Measurements from ENCODE around the gene IFT57.

IFT57 gene

DNA sequence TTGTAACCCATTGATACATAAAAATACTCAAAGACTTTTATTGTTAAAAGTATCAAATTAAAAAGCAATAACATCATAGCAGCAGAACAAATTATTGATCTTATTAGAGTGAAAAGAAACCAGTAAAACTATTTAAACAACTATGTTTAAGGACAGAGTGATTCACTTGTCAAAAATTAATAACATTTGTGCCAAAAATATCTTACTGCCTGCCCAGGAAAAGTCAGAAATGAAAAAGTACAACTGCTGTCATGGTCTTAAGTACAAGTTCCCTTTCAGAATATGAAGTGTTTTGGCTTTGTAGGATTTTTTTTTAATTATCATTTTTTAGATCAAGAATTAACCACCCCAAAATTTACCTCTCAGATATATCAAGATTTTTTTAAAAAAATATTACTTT lies 3.4 kb downstream of the IFT57 start:
- DNase-seq: no peak

GRCh38 chr3:108215871-108216270 lies 6.4 kb downstream of the IFT57 start:
- DNase-seq: no peak

DNA sequence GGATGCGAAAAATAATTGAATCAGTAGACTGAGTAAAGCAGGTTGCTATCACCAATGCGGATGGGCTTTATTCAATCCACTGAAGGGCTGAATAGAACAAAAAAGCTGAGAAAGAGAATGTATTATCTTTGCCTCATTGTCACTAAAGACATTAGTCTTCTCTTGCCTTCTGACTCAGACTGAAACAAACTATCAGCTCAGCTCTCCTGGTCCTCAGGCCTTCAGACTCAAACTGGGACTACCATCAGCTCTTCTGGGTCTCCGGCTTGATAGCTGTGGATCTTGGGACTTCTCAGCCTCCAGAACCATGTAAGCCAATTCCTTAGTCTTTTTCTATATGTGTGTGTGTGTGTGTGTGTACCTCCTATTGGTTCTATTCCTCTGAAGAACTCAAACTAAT lies 12.6 kb downstream of the IFT57 start:
- no peak for DNase-seq

DNA sequence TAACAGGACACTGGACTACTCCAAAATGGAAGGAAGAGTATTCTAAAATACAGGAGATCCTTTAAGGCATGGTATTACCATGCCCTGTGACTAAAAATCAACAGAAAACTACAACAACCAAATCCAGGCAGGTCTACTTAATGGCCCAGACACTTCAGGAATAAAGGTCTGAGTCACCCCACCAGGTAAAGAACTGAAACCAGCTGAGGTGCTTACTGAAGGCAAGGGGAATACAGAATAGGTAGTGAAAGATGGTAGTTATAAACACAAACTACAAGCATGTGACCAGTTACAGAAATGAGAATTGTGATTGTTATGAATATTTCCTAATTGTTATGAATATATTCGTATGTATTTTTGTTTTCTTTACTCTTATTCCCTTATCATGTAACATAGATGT lies 13.4 kb downstream of the IFT57 start:
- no peak for DNase-seq

DNA sequence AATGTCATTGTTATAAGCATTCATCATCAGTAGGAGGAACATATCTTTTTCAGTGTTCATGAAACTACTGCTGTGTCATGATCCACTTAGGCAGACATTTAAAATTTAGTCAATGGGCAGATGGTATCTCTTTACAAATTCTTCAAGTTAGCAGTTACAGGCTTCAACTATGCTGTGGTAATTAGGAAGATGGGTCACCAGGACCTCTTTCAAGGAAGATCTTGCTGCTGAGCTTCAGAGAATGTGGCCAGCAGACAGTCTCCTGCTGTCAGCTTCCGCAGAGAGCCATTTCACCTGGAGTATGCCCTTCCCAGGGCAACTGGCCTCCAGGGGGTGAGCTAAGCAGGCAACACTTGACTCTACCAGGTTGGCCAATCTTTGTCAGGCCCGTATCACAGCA lies 19.4 kb downstream of the IFT57 start:
- DNase-seq: no peak

GRCh38 chr3:108202080-108202479 lies 20.1 kb downstream of the IFT57 start:
- no peak for DNase-seq

DNA sequence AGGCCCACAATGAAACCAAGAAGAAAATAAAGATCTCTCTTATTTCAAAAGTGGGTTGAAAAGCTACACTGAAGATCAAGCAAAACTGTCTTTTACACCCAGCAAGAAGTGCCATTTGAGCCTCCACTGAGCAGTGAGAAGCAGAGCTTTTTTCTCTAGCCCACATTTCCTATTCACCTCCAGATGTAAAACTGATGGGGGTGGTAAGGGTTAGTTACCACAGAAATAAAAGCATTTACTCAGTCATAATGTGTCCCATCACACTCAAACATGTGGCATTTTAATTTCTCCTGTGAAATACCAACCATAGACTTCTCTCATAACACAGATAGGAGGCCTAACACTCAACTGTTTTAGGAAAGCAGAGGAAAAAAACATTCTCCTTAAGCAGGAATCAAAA lies 21.0 kb downstream of the IFT57 start:
- no peak for DNase-seq

DNA sequence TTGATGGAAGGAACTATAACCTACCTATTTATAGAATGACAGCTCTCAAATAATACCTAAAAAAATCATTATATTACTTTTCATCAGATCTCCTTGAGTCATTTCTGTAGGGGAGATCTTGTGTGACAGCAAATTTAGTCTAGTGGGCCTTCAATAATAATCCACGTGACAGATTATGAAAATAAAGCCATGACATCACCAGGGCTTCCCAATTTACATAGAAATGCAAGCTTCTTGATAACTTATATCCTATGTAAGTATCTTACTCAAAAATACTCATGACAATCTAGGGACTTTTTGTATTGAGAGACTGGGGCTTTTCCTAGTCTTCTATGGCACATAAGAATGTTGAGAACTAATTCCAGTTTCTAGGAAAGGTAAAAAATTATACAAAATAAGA lies 21.6 kb downstream of the IFT57 start:
- no peak for DNase-seq

- no peak for DNase-seq
These were observed 22.2 kb downstream of the IFT57 start for GRCh38 chr3:108200024-108200423.

- DNase-seq: peak in 2 of 58 donors; percentile 8
These were observed 30.8 kb downstream of the IFT57 start for GRCh38 chr3:108191394-108191793.

DNA sequence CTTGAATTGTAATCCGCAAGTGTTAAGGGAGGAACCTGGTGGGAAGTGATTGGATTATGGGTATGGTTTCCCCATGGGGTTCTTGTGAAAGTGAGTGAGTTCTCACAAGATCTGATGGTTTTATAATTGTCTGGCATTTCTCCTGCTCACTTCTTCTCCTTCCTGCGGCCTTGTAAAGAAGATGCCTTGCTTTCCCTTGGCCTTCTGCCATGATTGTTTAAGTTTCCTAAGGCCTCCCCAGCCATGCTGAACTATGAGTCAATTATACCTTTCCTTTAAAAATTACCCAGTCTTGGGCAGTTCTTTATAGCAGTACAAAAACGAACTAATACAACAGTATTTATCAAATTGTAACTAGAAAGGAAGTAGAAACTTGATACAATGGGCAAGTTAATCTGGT lies 31.9 kb downstream of the IFT57 start:
- DNase-seq: no peak

GRCh38 chr3:108189440-108189839 lies 32.8 kb downstream of the IFT57 start:
- DNase-seq: no peak

DNA sequence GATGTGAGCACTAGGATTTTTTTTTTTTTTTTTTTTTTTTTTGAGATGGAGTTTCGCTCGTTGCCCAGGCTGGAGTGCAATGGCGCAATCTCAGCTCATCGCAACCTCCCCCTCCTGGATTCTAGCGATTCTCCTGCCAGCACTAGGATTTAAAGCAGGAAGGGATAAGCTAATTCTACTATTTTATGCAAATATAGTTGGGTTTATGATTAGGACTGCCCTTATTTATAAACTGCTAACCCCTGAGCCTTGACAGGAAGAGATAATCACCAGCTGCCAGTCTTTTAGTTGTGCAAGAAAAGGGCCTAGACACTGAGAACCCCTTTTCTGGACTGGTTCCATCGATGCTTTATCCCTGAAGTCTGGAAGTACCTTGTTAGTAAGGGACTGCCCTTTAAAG lies 36.7 kb downstream of the IFT57 start:
- no peak for DNase-seq

- no peak for DNase-seq
These were observed 37.4 kb downstream of the IFT57 start for GRCh38 chr3:108184824-108185223.

DNA sequence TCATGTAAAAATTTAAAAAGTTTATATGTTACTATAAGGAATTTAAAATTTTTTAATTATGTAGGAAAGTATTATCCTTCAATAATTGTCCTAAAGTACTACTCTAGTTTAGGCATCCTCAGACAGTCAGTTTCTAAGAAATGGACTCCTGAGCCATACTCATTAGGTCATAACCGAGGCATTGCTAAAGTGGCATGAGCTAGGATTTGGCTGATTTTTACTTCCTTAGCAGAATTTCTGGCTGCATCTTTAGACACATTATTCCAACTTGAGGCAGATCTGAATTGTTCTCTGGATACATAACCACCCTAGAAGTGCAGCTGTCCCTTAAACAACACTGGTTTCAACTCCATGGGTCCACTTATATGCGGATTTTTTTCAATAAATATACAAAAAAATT lies 38.3 kb downstream of the IFT57 start:
- no peak for DNase-seq

DNA sequence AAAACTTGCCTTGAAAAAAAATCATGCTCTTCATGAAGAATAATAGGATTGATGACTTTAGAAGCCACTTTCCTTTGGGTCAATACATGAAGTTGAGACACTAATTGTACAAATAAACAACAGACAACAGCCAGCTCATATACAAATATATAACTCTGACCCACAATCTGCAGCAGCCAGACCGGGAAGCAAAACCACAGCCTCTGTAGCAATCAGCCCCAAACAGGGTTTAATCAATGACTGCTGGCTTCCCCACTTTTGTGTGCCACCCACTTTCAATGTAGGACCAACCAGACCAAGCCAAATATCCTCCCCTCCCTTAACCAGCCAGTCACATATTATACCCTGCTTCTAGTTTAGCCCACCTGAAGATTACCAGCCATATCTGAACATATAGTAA lies 39.0 kb downstream of the IFT57 start:
- DNase-seq: no peak

DNA sequence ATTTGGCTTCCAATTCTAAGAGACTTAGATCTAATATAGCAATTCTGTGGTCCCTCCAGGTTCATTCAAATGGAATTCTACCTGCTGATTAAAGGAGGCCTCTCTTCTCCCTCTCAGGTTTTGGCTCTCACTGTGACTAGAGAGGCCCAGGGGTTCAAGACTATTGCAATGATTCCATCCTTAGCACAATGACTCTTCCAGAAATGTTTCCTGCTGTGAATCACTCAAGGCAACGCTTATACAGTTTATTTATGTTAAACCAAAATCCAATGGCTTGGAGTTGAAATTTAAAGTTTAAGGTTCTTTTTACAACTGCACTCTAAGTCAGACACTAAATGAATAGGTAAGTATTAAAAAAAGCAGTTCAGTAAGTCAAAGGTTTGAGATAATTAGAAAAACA lies 39.9 kb downstream of the IFT57 start:
- no peak for DNase-seq

DNA sequence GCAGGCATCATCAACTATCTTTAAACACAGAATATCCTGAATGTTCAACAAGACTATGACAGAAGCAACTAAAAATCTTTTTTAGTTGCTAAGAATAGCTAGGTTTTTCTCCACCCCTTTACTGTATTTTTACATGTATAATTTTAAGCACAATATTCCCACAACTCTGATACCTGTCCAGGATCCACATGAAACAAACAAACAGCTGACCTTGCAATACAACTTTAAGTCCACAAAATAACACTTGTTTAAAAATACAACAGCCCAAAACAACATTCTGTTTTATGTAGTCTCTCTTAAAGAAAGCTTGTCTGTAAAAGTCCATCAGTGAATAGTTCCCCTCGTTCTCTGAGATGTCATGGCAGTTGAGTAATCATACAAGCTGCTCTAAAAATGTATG lies 41.1 kb downstream of the IFT57 start:
- DNase-seq: no peak

DNA sequence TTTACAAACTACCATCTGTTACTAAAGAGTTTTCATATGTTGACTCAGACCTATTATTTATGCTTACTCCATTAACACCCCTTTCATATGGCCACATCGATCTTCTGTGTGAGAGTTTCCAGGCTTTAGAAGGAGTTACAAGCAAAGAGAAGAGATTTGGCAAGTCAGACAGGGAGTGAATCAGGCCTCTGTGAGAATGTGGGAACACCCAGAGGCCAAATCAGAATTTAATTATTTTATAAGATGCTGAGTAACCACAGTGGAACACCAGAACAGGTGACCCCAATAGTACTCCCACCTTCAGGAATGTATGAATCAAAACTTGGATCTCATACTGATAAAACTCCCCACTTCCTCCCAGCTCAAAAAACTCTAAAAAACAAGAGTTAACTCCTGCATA lies 42.0 kb downstream of the IFT57 start:
- no peak for DNase-seq

DNA sequence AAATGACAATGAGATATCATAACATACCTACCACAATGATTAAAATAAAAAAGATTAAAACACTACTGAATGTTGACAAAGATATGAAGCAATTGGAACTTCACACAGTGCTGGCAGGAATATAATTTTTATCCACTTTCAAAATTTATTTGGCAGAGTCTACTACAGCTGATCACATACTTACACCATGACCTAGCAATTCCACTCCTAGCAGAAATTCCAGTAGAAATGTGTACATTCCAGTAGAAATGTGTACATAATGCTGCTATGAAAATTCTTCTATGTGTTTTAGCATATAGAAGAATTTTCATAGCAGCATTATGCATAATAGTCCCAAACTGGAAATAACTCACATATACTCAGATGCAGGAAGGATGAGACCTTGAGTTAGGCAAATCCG lies 43.5 kb downstream of the IFT57 start:
- no peak for DNase-seq

GRCh38 chr3:108177536-108177935 lies 44.7 kb downstream of the IFT57 start:
- DNase-seq: no peak

- DNase-seq: no peak
These were observed 46.9 kb downstream of the IFT57 start for GRCh38 chr3:108175352-108175751.

GRCh38 chr3:108171106-108171505 lies 51.1 kb downstream of the IFT57 start:
- DNase-seq: no peak

DNA sequence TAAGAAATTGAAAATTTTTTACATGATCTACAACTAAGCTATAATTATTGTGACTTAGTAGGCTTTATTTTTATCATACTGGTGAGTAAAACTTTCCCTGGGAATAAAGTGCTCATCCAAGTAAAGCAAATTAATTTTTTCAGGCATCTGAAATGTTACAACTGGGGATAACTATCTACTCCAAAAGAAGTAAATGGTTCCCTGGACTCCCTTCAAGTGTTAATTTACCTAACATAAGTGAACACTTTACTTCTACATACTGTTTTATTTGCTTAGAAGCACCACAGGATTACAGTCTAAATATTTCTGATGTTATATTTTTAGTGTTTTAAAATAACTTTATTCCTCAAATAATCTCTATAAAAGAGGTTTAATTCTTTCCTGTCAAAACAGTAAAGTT lies 57.8 kb downstream of the IFT57 start:
- no peak for DNase-seq

DNA sequence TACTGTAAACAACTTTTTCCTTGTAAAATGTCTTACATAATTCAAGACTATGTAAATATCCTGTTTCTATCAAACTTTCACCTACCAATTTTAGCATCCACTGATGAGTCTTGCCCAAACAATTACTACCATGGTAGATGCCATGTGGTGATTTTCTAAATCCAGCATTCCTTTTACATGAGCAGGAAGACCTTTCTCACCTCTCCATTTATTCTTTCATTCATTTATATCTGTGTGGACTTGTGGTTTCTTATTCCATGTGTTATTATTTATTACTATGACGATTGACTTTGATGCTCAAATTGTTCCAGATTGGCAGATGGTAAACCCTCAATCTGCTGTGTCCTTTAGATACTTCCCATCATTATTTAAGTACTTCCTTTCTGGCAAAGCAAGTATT lies 62.4 kb downstream of the IFT57 start:
- DNase-seq: no peak
